C1 segment of cervical spinal cord (tissue), 14 donors: ENCODE data around the gene SLC17A5.
"Not testable (repeated sequence)": the region's sequence is repeated elsewhere in the genome, so short reads cannot be mapped to it uniquely, and the experiment has no call there.

Source experiments
- DNase-seq, 14 donors: peaks; one replicate each; lab custom pipeline; 2025; lab: John Stamatoyannopoulos, UW

Gene SLC17A5, protein sequence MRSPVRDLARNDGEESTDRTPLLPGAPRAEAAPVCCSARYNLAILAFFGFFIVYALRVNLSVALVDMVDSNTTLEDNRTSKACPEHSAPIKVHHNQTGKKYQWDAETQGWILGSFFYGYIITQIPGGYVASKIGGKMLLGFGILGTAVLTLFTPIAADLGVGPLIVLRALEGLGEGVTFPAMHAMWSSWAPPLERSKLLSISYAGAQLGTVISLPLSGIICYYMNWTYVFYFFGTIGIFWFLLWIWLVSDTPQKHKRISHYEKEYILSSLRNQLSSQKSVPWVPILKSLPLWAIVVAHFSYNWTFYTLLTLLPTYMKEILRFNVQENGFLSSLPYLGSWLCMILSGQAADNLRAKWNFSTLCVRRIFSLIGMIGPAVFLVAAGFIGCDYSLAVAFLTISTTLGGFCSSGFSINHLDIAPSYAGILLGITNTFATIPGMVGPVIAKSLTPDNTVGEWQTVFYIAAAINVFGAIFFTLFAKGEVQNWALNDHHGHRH

DNA sequence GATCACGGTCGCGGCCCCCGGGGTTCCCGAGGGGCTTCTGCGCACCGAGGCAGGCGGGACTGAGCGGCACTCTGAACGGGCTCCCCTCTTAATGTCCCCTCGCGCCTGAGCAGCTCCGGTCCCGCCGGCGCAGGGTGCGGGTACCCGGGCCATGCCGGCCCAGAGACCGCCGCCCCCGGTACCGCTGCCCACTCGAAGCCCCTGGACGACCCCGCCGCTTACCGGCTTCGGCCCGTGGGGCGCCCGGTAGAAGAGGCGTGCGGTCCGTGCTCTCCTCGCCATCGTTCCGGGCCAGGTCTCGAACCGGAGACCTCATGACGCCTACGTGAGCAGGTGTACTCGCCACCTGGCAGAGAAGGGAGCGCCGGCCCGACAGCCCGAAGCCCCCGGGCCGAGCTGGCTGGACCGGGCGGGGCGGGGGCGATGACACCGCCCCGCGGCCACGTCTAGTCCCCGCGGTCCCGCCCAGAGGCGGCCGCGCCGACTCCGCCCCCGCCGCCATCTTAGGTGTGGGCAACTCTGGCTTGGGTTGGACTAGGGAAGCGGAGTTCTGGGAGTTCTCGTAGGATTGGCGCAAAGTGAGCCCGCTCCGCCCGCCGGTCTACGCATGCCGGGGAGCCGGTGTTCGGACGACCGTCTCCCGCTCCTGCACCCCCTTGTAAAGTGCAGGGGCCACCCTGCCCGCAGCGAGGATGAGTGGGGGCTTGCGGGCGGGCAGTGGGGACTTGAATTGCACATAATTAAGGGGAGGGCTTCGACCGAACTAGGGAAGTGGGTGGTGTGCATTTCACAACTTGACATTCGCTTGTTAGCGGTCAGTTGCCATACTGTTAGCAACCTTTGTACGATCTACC is at the start of gene SLC17A5:
Gene SLC17A5 (minus strand): TSS at position 422 of the 854 bp plus-strand sequence. CDS start 106 bp downstream, at position 316.
- DNase-seq: peak; percentile 53 to 93 (median 90)

DNA sequence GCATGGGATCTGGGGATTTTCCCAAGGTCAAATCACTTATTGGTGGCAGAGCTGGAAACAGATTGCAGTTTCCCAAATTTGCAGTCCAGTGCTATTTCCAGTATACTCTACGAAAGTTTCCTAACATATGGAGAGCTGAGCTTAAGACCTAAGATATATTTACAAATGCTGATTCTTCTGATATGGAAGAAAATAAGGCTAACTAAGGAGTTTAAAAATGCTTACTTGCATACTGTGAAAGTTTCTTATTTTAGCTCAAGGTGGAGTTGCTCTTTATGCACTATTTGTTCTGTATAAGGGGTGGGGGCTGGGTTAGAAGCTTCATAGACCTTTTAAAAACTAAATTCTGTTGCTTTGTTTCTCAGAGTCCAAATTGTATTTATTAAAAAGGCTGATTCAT is 49.7 kb upstream of the SLC17A5 start:
- DNase-seq: no peak

DNA sequence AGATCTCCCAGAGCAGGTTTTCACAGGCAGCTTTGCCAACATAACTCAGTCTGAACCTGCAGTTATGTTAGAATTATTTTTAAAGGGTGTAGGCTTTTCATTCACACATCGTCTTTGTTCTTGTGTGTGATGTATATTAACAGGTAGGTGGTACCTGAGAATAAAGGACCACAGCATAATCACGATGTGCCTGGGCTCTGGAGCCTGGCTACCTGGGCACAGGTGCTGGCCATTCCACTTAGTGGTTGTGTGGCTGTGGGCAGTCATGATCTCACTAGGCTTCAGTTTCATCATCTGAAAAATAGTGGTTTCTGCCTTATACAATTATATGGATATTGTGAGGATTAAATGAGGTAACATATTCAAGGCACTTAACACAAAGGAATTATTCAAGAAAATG is 48.7 kb upstream of the SLC17A5 start:
- DNase-seq: no peak

DNA sequence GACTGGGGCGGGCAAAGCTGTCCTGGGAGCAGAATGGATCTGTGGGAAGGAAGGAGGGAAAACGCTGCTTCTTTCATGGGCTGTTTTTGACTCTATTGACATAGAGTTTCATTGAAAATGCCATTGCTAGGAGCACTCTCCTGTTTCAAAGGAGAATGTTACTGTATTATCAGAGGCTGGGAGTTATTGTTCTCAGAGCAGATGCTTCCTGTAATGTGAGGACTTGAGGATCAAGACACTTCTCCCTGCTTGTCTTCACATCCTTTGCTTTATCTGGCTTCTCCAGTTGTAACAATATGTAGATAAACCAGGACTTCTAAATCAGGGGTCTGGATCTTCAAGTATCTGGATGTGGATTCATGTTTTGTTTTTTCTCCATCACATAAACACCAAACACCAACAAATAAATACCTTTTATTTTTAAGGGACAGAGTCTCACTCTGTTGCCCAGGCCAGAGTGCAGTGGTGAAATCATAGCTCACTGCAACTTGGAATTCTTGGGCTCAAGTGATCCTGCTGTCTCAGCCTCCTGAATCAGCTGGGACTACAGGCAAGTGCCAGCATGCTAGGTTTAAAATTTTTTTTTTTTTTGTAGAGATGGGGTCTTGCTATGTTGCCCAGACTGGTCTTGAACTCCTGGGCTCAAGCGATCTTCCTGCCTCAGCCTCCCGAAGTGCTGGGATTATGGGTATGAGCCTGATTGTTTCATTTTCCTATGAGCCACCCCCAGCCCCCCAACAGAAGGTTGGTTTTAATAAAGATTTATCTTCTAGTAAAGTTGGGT is 46.1 kb upstream of the SLC17A5 start:
- DNase-seq: no peak

DNA sequence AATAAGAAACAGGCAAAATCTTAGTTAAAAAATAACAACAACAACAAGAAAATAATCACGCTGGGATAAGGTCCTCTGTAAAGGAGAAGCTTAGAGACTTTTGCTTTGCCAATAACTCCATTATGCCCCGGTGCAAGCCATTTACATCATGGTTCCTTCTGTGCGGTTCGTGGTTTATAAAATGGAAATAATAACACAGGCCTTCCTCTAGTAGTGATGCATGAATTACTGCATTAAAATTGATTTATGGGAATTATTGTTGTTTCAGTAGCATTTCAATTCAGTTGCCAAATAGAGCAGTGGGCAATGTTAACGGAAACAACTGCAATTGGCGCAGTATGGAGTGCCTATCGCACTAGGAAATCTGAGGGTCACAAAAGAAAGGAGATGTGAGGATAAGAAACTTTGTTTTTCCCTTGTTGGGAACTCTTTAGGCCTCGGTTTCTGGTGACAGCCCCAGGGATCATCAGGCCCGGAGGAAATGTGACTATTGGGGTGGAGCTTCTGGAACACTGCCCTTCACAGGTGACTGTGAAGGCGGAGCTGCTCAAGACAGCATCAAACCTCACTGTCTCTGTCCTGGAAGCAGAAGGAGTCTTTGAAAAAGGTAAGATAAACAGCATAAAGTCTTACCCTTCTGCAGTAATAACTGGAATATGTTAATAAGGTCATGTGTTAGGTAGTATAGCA is 43.3 kb upstream of the SLC17A5 start:
- no peak for DNase-seq

DNA sequence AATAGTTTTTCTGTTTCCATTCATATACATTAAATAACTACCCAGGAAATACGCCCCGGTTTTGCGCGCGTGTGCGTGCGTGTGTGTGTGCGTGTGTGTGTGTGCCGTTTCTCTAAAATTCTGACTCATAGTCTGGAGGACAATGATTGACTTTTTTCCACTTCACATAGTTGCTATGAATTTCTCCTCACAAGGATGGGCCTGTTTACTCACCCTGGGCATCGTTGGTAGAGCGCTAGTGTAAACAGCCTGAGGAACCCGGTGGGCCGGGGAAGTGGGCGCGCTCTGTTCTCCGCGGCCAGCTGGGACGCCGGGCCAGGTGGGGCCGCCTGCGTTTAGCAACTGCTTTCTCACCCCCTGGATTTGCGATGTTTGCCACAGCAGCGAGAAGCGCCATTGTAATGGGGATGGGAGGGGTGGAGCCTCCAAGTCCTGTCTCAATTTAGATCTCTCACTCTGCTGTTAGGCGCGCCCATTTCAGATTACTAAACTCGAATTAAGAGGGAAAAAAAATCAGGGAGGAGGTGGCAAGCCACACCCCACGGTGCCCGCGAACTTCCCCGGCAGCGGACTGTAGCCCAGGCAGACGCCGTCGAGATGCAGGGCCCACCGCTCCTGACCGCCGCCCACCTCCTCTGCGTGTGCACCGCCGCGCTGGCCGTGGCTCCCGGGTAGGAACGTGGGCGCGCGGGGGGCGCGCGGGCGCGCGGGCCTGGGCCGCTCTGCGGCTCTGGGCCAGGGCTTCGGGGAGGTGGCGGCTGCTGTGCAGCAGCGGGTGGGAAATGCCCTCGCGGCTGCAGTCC is 42.0 kb upstream of the SLC17A5 start, which contains the start of gene CD109:
Gene CD109 (plus strand): TSS at position 585 of the 803 bp plus-strand sequence. CDS start 13 bp downstream, at position 598.
- peak in 4 of 14 donors; percentile 11 to 61 (median 38) for DNase-seq

DNA sequence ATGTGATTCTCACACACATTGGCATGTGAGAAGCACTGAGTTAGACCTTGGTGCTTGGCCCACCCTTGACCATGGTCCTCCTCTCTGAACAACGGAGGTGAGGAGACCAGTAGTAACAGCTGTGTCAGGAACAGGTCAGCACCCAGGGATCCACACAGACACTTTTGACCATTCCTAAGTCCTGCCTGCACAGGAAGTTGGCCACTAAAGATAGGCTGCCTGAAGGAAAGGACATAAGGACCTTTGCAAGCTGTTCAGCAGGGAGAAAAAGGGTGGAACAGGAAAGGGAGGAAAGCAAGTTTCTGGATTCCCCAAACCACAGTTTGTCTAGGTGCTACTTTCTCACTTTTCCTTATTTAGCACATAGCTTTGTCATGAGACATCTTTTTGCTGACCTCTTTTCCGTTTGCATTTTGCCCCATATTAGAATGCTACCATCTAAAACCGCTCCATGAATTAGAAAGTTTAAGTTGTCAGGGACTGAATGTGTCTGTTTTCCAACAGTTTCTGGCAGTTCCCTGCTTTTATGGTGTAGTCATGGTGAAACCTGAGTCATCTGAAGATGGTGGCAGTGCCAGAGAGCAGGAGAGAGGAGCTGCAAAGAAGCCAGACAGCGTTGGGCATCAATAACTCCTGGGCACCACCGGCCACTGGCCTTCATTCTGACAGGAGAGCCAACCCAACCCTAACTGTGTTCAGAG is 41.1 kb upstream of the SLC17A5 start:
- DNase-seq: peak in 7 of 14 donors; percentile 2 to 50 (median 29)

DNA sequence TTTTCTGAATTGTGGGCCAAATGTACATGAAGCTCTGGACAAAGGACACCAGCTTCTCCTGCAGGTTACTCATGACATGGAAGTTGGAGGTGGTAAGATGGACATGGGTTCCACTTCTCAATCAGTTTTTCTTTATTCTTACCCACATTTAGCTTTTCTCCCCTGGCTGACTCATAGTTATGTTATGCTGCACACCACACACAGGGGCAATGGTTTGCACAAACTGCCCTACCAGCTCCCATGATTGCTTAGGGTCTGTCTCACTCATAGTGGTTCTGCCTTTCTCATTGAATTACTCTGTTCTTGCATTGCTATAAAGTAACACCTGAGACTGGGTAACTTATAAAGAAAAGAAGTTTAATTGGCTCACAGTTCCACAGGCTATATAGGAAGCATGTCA is 37.7 kb upstream of the SLC17A5 start:
- no peak for DNase-seq

DNA sequence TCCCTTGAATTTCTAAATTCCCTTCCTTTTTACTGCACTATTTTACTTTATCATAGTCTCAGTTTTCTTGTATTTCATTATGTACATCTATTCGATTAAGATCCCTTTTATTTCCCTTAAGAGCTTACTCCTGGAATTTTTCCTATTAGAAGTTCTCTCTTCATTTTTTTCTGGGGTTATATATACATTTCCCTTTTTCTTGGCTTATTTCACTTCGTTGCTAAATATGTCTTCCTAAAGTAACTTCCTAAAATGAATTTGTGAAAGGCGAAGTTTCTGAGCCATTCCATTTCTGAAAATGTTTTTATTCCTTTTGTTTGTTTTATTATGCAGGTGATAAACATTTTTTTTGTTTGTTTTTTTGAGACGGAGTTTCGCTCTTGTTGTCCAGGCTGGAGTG is 36.3 kb upstream of the SLC17A5 start:
- DNase-seq: no peak

DNA sequence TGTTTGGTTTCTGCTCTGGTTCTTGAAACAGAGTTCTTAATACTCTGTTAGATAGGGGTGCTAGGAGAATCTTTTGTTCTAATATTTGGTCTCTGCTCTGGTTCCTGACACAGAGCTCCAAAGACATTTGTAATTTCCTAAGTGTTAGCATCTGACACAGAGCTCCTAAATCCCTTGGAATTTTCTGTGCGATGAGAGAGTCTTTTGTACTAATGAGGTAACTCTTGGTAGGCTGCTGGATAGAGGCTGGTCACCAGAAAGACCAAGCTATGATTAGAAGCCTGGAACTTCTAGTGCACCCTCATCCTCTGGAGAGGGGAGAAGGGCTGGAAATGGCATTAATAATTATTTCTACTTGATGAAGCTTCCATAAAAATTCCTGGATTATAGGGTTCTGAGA is 34.6 kb upstream of the SLC17A5 start:
- no peak for DNase-seq

DNA sequence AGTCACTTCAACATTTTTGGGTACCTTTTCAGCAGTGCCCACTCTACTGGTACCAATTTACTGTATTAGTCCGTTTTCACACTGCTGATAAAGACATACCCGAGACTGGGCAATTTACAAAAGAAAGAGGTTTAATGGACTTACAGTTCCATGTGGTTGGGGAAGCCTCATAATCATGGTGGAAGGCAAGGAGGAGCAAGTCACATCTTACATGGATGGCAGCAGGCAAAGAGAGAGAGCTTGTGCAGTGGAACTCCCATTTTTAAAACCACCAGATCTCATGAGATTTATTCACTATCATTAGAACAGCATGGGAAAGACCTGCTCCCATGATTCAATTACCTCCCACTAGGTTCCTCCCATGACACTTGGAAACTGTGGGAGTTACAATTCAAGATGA is 29.8 kb upstream of the SLC17A5 start:
- not testable (repeated sequence) for DNase-seq

DNA sequence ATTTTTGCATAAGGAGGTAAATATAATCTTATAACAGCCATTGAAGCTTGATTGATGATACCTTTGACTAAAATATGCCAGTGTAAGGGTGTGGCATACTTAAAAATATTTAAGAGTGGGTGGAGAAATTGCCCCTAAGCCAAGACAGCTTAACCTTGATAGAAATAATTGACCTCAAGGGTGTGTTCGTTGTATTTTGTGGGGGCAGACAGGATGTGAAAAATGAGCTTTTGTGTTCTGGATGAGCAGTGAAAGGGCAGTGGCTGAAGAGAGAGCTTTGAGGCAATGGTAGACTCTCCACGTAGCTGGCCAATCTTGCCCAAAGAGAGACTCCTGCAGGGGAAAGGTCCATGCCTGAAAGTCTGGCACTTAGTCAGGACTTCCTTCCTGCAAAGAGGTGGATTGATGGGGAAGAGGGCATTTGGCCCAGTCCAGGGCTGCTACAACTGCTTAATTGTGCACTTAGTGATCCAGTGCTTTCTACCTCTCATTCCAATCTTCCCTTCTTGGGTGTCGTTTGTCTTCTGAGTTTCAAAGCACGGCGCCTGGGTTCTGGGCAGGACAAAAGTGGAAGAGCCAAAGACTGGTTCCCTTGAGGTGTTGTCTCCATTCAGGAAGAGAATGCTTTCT is 26.6 kb upstream of the SLC17A5 start:
- DNase-seq: no peak

DNA sequence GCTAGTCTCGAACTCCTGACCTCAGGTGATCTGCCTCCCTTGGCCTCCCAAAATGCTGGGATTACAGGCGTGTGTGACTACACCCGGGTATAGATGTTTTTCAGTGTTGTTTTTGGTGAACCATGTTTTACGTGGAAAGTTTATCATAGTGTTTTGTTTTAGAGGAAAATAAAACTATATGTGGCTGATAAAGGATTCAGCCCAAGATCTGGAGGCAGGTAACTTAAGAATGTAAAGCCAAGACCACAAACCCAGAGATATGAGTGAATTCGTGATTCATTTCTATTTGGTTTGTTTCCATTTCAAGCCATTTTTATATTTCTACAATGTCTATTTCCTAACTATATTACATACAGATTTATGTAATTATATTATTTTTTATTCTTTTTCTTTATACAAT is 26.1 kb upstream of the SLC17A5 start:
- not testable (repeated sequence) for DNase-seq

DNA sequence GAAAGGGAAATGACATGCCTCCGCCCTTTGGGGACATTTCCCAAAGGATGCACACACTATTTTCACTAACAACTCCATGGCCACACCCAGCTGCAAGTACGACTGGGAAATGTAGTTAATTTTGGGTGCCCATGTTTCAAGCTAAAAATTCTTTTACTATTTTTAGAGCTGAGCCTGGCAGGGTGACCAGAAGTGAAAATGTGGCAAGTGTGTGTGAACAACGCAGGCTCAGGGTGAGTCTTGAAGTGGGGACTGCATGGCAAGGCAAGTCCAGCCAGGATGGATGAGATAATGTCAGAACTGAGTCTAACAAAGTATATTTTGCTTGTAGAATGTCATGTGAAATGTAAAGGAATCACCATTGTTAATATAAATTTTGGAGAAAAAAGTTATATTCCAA is 25.2 kb upstream of the SLC17A5 start:
- DNase-seq: no peak

DNA sequence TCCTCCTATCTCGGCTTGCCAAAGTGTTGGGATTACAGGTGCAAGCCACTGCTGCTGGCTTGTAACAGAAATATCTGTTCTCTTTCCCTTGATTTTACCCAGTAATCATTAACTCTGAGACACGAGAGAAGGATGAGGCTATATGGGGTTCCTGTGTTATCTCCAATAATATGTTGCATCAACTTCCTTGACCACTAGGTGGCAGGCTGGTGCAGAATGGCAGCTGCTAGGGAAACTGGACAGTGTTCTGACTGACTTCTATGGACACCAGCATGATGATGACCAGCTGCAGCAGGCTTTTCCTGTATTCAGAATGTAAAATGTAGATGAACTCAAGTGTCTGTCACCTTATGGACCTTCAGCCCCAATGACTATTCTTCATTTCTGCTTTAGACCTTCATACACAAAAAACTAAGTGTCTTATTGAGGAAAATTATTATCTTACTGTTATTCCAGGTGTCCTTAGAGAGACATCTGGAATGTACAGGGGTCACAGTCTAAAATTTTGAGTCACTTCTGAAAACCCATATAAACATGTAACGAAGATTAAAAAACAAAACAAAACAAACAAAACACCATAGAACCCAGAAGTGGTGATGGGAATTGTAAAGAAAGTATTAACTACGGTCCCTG is 21.8 kb upstream of the SLC17A5 start:
- peak in 10 of 14 donors; percentile 13 to 72 (median 34) for DNase-seq

DNA sequence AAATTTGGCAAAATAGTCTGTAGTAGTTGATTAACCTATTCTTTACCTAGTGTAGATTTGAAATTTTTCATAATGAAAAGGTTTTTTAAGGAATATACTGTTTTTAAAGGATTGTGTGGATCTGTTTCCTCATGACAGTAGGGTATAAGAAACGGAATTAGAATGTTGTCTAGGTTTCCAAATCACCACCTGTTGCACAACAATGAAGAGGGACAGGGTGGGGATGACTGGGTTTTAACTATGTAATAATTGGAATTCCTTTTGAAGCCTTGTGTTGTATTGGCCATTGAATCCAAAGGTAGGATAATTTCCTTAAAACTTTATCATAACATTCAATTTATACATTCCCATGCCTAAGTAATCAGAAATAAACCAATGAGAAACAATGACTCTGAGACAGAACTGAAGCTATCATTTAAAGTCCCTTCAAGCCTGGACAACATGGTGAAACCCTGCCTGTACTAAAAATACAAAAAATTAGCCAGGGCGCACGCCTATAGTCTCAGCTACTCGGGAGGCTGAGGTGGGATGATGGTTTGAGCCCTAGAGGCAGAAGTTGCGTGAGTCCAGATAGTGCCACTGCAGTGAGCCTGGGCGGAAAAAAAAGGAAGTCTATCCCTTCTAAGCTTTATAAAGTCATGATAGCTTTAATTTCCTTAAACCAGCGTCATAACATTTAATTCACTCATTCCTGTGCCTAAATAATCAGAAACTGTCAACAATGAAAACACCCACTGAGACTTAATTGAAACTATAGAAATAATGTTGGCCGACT is 18.3 kb upstream of the SLC17A5 start:
- DNase-seq: no peak

DNA sequence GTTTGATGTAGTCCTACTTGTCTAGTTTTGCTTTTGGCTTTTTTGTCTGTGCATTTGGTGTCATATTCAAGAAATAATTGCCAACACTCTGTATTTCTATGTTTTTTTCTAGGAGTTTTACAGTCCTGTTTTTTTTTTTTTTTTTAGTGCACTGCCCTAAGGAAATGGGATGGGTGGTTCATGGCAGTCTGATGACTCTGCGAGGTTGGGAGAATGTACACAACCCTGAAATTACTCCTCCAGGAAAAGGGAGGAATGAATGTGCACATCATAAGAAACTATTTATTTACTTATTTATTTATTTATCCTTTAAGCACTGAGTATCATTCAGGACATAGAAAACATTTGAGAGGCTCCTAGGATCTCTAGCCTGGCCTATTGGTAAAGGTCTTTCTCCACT is 15.2 kb upstream of the SLC17A5 start:
- DNase-seq: no peak

DNA sequence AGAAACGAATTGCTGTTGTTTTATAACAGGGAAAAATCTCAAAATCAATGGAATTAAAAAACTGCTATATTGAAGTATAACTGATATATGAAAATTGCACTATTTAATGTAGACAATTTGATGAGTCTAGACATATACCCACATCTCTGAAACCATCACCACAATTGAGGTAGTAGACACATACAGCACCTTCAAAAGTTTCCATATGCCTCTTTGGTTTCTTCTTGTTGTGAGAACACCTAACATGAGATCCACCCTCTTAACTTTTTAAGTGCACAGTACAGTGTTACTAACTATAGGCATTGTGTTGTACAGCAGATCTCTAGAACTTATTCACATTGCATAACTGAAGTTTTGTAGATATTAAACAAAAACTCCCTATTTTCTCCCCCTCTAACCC is 14.0 kb upstream of the SLC17A5 start:
- DNase-seq: no peak
